Right lobe of liver (tissue), 6 donors: ENCODE measurements around the gene ETFB. TPM values are rescaled to one million over a fixed set of nuclear protein-coding genes. Genes with fewer than 3 reads are reported as not detected.

ENCODE experiments used
- ATAC-seq, 4 donors: fragments of 200-7000 bp; cut with Tn5 transposase; one replicate each; pipeline ENCODE4 v1.9.1; 2020; ENCODE audit warnings: mild to moderate bottlenecking in 4 of 4, moderate library complexity in 4 of 4
- DNase-seq, 3 donors: peaks; one replicate each; pipeline ENCODE4 v3.0.0-alpha.2; 2020
- H3K27ac ChIP-seq, 3 donors: fragments of 200-600 bp; one replicate each; pipeline ENCODE4 v1.8.0; 2022
- H3K27me3 ChIP-seq, 2 donors: fragments of 200-600 bp; one replicate each; pipeline ENCODE4 v1.8.0; 2022
- H3K36me3 ChIP-seq, 4 donors: fragments of 200-600 bp; sonication (generic) in 1 of 4; one replicate each; pipeline versions ENCODE4 v1.5.1 to v1.8.0; 2017 to 2022; ENCODE audit warnings: control low read depth in 1 of 4
- H3K4me1 ChIP-seq, 4 donors: fragments of 200-600 bp; sonication (generic) in 1 of 4; one replicate each; pipeline versions ENCODE4 v1.5.1 to v1.8.0; 2017 to 2022; ENCODE audit warnings: control low read depth in 1 of 4
- H3K4me3 ChIP-seq, 3 donors: fragments of 200-600 bp; one replicate each; pipeline ENCODE4 v1.8.0; 2022
- H3K9me3 ChIP-seq, 4 donors: fragments of 200-600 bp; sonication (generic) in 1 of 4; one replicate each; pipeline versions ENCODE4 v1.5.1 to v1.8.0; 2017 to 2022; ENCODE audit warnings: control low read depth in 1 of 4
- CTCF ChIP-seq, 4 donors: fragments of 200-600 bp in 3 of 4; fragments of 450-650 bp in 1 of 4; IDR thresholded peaks; one replicate each; pipeline versions ENCODE4 v1.5.1 to v1.8.0; 2016 to 2022; ENCODE audit warnings: antibody characterized with exemption in 4 of 4, mild to moderate bottlenecking in 2 of 4
- POLR2A ChIP-seq: fragments of 450-650 bp; IDR thresholded peaks from one replicate; pipeline ENCODE4 v1.6.1; 2017; ENCODE audit warnings: antibody characterized with exemption, mild to moderate bottlenecking
- WGBS: methylation state at CpG from one replicate; pipeline ENCODE4 v1.1.6; 2018; ENCODE audit warnings: low coverage, low lambda C conversion rate; ENCODE audit not compliant: insufficient coverage; ENCODE audit errors: missing lambda C conversion rate; 5-methylcytosine and 5-hydroxymethylcytosine counted together
- intact Hi-C, 2 donors: fragments of 100-400 bp; cut with DNase I; formaldehyde crosslinking; loops; one replicate each; pipeline versions ENCODE4 v1.11.2 to v1.14.1; 2022
- total RNA-seq, 6 experiments: library from RNA; depleted of rRNA in 2 of 6; stranded (reverse); fragments of >200 nt in 2 of 6; fragmentation: NEBNext Ultra II Directional in 3 of 6; extraction: Animal tissue kit (Norgen Biotek cat#: 25700) in 3 of 6; gene quantifications; one replicate each; pipeline versions ENCODE4 v1.1.0 to v1.2.4, GENCODE V29; 2016 to 2023
- donor health status: DM: no; HTN: yes; CAD: no.
- donor health status: DM: no; HTN: no; CAD: no.
- donor health status: DM: no; HTN: no; CAD: no.
- donor health status: DM: no; HTN: yes; CAD: no.
- donor health status: DM: no; HTN: yes; CAD: no.

The ETFB gene
- total RNA-seq, 6 experiments from 2014 or later: 210 to 439 (median 345) TPM

GRCh38 chr19:51396175-51396574, 30.0 kb upstream of the ETFB start:
- intact Hi-C loops: no loop called here
- DNase-seq (no peak), ATAC-seq (no peak)

DNA sequence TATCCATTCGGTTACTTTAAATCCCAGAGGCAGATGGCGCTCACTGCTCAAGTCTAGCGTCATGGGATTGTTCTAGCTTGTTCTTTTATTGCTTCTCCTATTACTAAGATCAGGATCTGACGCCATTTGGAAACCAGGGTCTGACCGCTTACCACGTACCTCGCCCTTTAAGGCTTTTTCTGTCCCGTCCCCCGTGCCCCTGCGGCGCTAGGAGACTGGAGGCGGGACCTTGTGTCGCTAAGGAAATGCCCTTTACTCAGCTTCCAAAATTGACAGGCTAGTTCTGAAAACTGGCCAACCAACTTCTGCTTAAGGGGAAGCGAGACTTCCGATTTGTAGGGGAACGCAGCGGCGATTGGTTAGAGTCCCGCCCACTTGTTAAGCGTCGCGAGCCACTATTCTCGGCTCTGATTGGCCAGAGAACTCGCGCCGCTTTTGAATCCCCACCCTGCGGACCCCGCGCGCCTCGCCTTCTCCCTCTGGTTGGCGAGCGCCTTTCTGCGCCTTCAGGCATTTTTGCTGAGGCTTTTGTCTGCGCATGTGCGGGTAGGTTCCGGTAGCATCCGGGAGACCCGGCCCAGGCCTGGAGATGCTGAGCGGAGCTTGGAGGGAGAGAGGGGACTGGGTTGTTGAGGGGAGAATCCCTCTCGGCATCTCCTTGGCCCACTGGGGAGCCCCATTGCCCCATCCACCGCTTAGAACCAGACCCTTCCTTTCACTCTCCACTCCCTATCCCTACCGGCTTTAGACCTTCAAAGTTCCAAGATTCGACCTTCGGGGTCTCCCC, 28.1 kb upstream of the ETFB start:
- Histone ChIP-seq H3K36me3 (no peaks in the 10 kb centered on the region), H3K27ac (peak overlapping the region; percentile 39 to 59 (median 52)), H3K4me1 (peaks cover 0 to 3% (median 0%) of the 10 kb centered on the region in 4 donors), H3K4me3 (peak overlapping the region; percentile 19 to 45 (median 31)), H3K9me3 (no peaks in the 10 kb centered on the region), H3K27me3 (no peaks in the 10 kb centered on the region)
- intact Hi-C loops: no loop called here
- 2% methylated on average over 34 of the region's 45 CpGs for WGBS
- DNase-seq: peak; percentile 87 to 94 (median 92)
- TF ChIP-seq CTCF (IDR thresholded peaks at IDR 0.05): no peak
- no peak for TF ChIP-seq POLR2A
- ATAC-seq: peak; percentile 96 to 98 (median 98)

More at GRCh38 chr19:51396175-51396574, 30.0 kb upstream of the ETFB start:
- TF ChIP-seq POLR2A (no peak), CTCF (IDR thresholded peaks at IDR 0.05) (no peak)
- H3K4me1 ChIP-seq: peaks cover 0 to 3% (median 0%) of the 10 kb centered on the region in 4 donors
- 100% methylated on average over 2 of the region's 2 CpGs for WGBS
- no peak overlapping the region for H3K4me3 ChIP-seq
- H3K9me3 ChIP-seq: no peaks in the 10 kb centered on the region
- no peaks in the 10 kb centered on the region for H3K36me3 ChIP-seq
- H3K27me3 ChIP-seq: no peaks in the 10 kb centered on the region
- H3K27ac ChIP-seq: no peak overlapping the region

GRCh38 chr19:51392701-51393100, 26.5 kb upstream of the ETFB start:
- Histone ChIP-seq H3K27ac (no peak overlapping the region), H3K27me3 (no peaks in the 10 kb centered on the region), H3K4me3 (no peak overlapping the region), H3K36me3 (no peaks in the 10 kb centered on the region), H3K4me1 (peaks cover 0 to 3% (median 0%) of the 10 kb centered on the region in 4 donors), H3K9me3 (no peaks in the 10 kb centered on the region)
- no peak for DNase-seq
- TF ChIP-seq CTCF (IDR thresholded peaks at IDR 0.05) (no peak), POLR2A (no peak)
- 91% methylated on average over 1 of the region's 1 CpG for WGBS
- intact Hi-C loops: no loop called here
- no peak for ATAC-seq

DNA sequence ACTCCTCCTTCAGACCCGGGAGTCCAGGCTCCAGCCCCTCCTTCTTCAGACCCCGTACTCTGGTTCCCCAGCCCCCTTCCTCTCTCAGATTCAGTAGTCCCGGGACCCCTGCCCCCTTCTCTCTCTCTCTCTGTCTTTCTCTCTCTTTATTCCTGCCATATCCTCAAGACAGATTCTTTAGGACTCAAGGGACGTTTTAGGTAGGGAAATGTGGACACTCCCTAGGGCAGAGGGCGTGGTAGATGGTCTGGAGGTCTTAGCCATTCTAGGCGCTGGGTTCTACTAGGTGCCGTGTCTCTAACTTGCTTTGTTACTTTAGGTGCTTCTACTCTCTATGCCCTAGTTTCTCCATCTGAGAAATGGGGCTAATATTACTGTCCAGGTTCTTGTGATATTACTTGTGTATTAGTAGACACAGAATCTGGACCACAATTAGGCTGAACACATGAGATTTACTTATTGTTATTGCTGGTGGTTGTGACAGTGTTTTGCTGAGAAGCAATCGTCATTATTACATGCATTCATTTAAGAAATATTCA, 25.0 kb upstream of the ETFB start:
- DNase-seq (no peak), ATAC-seq (no peak)
- no peaks in the 10 kb centered on the region for H3K36me3 ChIP-seq
- no peak overlapping the region for H3K27ac ChIP-seq
- 62% methylated on average over 8 of the region's 8 CpGs for WGBS
- TF ChIP-seq POLR2A (no peak), CTCF (IDR thresholded peaks at IDR 0.05) (no peak)
- H3K4me3 ChIP-seq: no peak overlapping the region
- intact Hi-C loops: no loop called here
- peaks cover 0 to 3% (median 0%) of the 10 kb centered on the region in 4 donors for H3K4me1 ChIP-seq
- no peaks in the 10 kb centered on the region for H3K27me3 ChIP-seq
- no peaks in the 10 kb centered on the region for H3K9me3 ChIP-seq
